ENCODE results near the gene XRCC4.

DNA sequence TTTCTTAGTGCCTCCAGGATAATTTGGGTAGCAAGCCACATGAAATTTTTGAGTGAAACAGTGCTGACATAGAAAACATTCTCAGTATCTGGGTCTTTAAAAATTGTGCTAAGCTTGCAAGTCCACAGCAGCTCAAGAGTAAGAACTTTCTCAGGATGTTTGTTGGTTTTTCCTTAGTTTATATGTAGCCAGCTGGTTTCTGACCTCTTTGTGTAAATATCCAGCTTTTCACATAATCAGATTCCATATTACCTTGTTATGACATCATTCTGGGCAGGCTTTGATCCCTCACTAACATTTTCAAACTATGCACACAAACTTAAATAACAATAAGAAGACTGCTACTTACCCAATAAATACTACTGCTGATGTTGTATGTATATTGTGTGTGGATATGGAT lies 311.3 kb downstream of the XRCC4 start:
- TF ChIP-seq, protein P1, sequence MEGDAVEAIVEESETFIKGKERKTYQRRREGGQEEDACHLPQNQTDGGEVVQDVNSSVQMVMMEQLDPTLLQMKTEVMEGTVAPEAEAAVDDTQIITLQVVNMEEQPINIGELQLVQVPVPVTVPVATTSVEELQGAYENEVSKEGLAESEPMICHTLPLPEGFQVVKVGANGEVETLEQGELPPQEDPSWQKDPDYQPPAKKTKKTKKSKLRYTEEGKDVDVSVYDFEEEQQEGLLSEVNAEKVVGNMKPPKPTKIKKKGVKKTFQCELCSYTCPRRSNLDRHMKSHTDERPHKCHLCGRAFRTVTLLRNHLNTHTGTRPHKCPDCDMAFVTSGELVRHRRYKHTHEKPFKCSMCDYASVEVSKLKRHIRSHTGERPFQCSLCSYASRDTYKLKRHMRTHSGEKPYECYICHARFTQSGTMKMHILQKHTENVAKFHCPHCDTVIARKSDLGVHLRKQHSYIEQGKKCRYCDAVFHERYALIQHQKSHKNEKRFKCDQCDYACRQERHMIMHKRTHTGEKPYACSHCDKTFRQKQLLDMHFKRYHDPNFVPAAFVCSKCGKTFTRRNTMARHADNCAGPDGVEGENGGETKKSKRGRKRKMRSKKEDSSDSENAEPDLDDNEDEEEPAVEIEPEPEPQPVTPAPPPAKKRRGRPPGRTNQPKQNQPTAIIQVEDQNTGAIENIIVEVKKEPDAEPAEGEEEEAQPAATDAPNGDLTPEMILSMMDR (IDR thresholded peaks at IDR 0.05), result no peak
- no peak for TF ChIP-seq POLR2AphosphoS5 (IDR thresholded peaks at IDR 0.05)
- TF ChIP-seq POLR2A (IDR thresholded peaks at IDR 0.05), result no peak

Data from breast epithelium (tissue), 3 donors.